Prostate gland (tissue), 2 donors: Measurements from ENCODE around the gene RBM19. TPM values are rescaled to one million over a fixed set of nuclear protein-coding genes. Genes with fewer than 3 reads are reported as not detected.

ENCODE experiments used
- DNase-seq: peaks from one replicate; pipeline ENCODE4 v3.0.0-alpha.2; 2019; ENCODE audit warnings: low spot score
- H3K27ac ChIP-seq, 2 donors: fragments of 200-600 bp; sonication (generic); 2 replicates each; pipeline ENCODE4 v1.5.1; 2017 to 2019
- H3K27me3 ChIP-seq: fragments of 200-600 bp; sonication (generic); replicated peaks from 2 replicates; pipeline ENCODE4 v1.5.1; 2019; ENCODE audit not compliant: insufficient read depth
- H3K36me3 ChIP-seq, 2 donors: fragments of 200-600 bp; sonication (generic); 1 replicate in 1 of 2; 2 replicates in 1 of 2; pipeline versions ENCODE4 v1.5.1 to v1.8.1; 2017 to 2019
- H3K4me1 ChIP-seq: fragments of 200-600 bp; sonication (generic); replicated peaks from 2 replicates; pipeline ENCODE4 v1.5.1; 2019
- H3K4me3 ChIP-seq, 2 donors: fragments of 200-600 bp; sonication (generic); 2 replicates each; pipeline ENCODE4 v1.5.1; 2017 to 2019
- H3K9me3 ChIP-seq: fragments of 200-600 bp; sonication (generic); 2 replicates; pipeline ENCODE4 v1.5.1; 2017
- POLR2A ChIP-seq: fragments of 450-650 bp; IDR thresholded peaks from one replicate; pipeline ENCODE4 v1.6.1; 2016; ENCODE audit warnings: antibody characterized with exemption, mild to moderate bottlenecking
- POLR2AphosphoS5 ChIP-seq: sonication (generic); formaldehyde crosslinking; IDR thresholded peaks from one replicate; pipeline ENCODE4 v1.6.1; 2017; ENCODE audit warnings: antibody characterized with exemption
- WGBS: methylation state at CpG from one replicate; pipeline ENCODE4 v1.1.5; 2018; 5-methylcytosine and 5-hydroxymethylcytosine counted together
- intact Hi-C: fragments of 100-400 bp; cut with DNase I; formaldehyde crosslinking; loops from one replicate; pipeline ENCODE4 v1.14.2; 2022
- total RNA-seq, 2 donors: library from RNA; depleted of rRNA; stranded (reverse); fragments of >200 nt; gene quantifications; one replicate each; pipeline ENCODE4 v1.1.0, GENCODE V29; 2016
- TF ChIP-seq, protein P1 (sequence below), 4 experiments: fragments of 200-600 bp in 2 of 4; fragments of 450-650 bp in 2 of 4; sonication (generic) in 2 of 4; IDR thresholded peaks; 1 replicate in 3 of 4; 2 replicates in 1 of 4; pipeline ENCODE4 v1.5.1; 2016 to 2019; ENCODE audit warnings: antibody characterized with exemption in 4 of 4, mild to moderate bottlenecking in 2 of 4, moderate library complexity in 2 of 4

The RBM19 gene
- total RNA-seq, 2 donors from 2014 or later, result 27.2 to 49.9 TPM

DNA sequence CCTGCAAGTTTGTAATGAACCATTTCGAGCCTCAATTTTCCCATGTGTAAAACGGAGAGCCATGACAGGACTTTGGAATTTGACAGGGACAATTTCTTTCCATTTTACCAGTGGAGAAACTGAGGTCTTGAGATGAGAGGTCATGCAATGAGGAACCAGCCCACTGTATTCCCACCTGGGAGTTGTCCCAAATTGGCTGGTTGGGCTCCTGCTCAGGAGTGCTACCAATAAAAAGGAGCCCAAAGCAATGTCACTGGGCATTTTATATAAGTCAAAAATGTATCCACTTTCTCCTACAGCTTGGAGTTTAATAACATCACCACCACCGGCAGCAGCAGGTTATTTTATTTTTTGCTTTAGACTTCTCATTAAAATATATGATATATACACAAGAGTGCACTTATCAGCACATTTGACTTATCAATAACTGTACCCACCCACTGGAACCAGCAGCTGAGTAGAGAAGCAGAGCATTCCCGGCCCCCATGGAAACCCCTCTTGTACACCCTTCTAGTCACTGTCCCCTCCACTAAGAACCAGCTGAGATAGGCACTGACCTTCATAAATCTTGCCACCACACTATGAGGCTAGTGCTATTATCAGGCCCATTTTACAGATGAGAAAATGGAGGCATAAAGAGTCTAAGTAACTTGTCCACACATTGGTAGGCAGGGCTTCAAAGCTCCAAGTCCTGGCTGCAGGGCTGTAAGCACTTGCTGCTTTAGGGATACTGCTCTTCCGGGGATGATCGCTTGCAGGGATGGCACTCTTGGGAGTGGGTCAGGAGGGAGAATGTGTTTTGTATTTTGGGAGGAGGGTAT lies 25.3 kb upstream of the RBM19 start:
- H3K4me1 ChIP-seq, result no peaks in the 10 kb centered on the region
- no peak overlapping the region for H3K27ac ChIP-seq
- intact Hi-C loops, result no loop called here
- H3K4me3 ChIP-seq, result no peak overlapping the region
- H3K36me3 ChIP-seq, result no peaks in the 10 kb centered on the region
- H3K9me3 ChIP-seq, result no peaks in the 10 kb centered on the region
- WGBS, result 89% methylated on average over 6 of the region's 6 CpGs
- DNase-seq, result no peak
- H3K27me3 ChIP-seq, result peaks cover 3% of the 10 kb centered on the region
- TF ChIP-seq POLR2A (no peak), POLR2AphosphoS5 (no peak)
- TF ChIP-seq, protein P1, sequence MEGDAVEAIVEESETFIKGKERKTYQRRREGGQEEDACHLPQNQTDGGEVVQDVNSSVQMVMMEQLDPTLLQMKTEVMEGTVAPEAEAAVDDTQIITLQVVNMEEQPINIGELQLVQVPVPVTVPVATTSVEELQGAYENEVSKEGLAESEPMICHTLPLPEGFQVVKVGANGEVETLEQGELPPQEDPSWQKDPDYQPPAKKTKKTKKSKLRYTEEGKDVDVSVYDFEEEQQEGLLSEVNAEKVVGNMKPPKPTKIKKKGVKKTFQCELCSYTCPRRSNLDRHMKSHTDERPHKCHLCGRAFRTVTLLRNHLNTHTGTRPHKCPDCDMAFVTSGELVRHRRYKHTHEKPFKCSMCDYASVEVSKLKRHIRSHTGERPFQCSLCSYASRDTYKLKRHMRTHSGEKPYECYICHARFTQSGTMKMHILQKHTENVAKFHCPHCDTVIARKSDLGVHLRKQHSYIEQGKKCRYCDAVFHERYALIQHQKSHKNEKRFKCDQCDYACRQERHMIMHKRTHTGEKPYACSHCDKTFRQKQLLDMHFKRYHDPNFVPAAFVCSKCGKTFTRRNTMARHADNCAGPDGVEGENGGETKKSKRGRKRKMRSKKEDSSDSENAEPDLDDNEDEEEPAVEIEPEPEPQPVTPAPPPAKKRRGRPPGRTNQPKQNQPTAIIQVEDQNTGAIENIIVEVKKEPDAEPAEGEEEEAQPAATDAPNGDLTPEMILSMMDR (IDR thresholded peaks at IDR 0.05), result no peak

DNA sequence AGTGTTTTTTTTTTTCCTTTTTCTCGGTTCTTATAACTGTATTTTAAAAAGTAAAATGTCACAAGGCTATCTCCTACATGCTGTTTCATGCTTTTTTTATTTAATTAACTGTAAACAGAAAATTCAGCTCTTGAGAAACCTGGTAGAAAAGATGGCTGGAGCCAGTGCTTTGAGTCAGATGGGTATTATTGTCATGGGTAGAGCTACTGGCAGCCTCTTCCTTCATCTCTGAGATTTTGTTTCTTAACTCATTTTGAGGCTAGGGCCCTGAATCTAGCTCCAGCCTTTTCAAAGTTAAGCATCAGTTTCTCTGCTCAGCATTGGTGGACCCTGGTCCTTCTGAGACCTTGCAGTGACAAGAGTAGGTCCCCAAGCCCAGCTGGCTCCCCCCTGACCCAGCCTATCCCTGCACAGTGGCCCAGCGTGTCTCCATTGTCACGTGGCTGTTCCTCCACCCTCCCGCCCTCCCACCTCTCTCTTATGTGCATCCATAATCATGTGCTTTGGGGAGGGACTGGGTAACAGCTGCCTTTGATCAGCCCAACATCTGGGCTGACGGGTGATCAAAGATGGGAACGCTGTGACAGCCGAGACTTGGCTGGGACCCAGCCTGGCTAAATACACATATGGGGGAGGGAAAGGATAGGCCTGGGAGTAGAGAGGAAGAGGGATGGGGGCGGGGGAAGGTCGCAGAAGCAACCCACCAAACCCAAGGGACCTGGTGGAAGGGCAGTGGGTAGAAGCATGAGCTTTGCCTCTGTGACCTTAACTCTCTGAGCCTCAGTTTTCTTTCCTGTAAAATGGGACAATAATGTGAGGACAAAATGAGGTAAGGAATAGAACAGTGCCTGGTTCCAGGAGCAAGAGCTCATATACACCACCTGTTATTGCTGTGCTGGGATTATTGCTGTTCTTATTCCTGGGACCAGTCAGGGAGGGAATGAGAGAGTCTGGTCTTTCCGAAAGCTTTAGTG lies 24.4 kb upstream of the RBM19 start:
- no peak for DNase-seq
- no peaks in the 10 kb centered on the region for H3K36me3 ChIP-seq
- peaks cover 3% of the 10 kb centered on the region for H3K27me3 ChIP-seq
- H3K4me3 ChIP-seq, result no peak overlapping the region
- no peak for TF ChIP-seq POLR2A
- no peak for TF ChIP-seq POLR2AphosphoS5
- TF ChIP-seq, protein P1 (IDR thresholded peaks at IDR 0.05), result no peak
- intact Hi-C loops, result no loop called here
- no peak overlapping the region for H3K27ac ChIP-seq
- no peaks in the 10 kb centered on the region for H3K4me1 ChIP-seq
- 30% methylated on average over 10 of the region's 10 CpGs for WGBS
- no peaks in the 10 kb centered on the region for H3K9me3 ChIP-seq

DNA sequence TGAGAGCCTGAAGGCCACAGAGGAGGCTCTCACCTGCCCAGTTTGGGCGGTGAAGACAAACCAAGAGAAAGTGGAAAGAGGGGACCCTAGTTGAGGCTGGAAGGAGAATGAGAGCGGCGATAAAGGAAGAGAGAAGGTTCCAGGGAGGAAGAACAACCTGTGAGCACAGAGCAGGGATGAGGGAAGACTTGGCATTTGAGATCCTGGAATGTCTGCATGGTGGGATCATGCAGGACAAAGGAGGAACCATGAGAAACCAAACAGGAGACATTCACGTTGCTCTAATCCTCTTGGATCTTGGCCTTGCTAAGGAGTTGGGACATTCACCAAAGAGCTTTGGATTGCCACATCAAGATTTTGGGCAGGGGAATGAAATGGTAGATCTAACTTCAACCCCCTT lies 22.9 kb upstream of the RBM19 start:
- H3K9me3 ChIP-seq, result no peaks in the 10 kb centered on the region
- peaks cover 3% of the 10 kb centered on the region for H3K27me3 ChIP-seq
- intact Hi-C loops, result no loop called here
- no peak overlapping the region for H3K4me3 ChIP-seq
- TF ChIP-seq, protein P1 (IDR thresholded peaks at IDR 0.05), result no peak
- no peaks in the 10 kb centered on the region for H3K36me3 ChIP-seq
- WGBS, result 85% methylated on average over 4 of the region's 4 CpGs
- H3K4me1 ChIP-seq, result no peaks in the 10 kb centered on the region
- no peak overlapping the region for H3K27ac ChIP-seq
- no peak for DNase-seq

DNA sequence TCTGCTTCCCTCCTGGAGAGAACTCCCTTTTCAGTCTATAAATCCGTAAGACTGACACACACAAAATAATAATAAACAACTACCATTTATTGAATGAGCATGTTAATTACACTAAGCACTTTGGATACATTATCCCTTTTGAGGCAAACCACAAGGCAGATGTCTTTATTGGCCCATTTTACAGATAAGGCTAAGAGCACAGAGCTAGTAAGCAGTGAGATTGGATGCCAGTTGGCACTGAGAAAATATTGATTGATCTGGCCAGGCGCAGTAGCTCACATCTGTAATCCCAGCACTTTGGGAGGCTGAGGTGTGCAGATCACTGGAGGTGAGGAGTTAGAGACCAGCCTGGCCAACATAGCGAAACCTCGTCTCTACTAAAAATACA lies 21.9 kb upstream of the RBM19 start:
- Histone ChIP-seq H3K27ac (no peak overlapping the region), H3K36me3 (no peaks in the 10 kb centered on the region), H3K4me3 (no peak overlapping the region), H3K27me3 (peaks cover 3% of the 10 kb centered on the region), H3K4me1 (no peaks in the 10 kb centered on the region), H3K9me3 (no peaks in the 10 kb centered on the region)
- 90% methylated on average over 4 of the region's 4 CpGs for WGBS
- intact Hi-C loops, result no loop called here
- no peak for DNase-seq
- TF ChIP-seq POLR2AphosphoS5 (no peak), POLR2A (no peak)
- TF ChIP-seq, protein P1 (IDR thresholded peaks at IDR 0.05), result no peak
